GM12874 (cell line): Measurements from ENCODE around the gene ABTB2.

ENCODE experiments used
- CTCF ChIP-seq: IDR thresholded peaks from 2 replicates; pipeline ENCODE4 v1.5.1; 2011; ENCODE audit warnings: low read depth, mild to moderate bottlenecking, control low read depth, low read length, moderate library complexity; ENCODE audit not compliant: insufficient read depth

ABTB2 gene

GRCh38 chr11:34111722-34112270 is 246.0 kb downstream of the ABTB2 start:
- no peak for TF ChIP-seq CTCF

- TF ChIP-seq CTCF = no peak
Measured at GRCh38 chr11:34105957-34106504, 251.8 kb downstream of the ABTB2 start.

GRCh38 chr11:34105079-34105956 is 252.5 kb downstream of the ABTB2 start, which contains the start of gene NAT10:
Gene NAT10 (plus strand): TSS chr11:34105629. CDS start chr11:34108226, 2,597 bp downstream.
- peak; percentile 23; the same call in 1 of the 2 replicates for TF ChIP-seq CTCF

- TF ChIP-seq CTCF = no peak
Measured at GRCh38 chr11:34104680-34105078, 253.1 kb downstream of the ABTB2 start.
